Uterus (tissue), 2 donors: ENCODE results near the gene C1QL2.

ENCODE experiments used
- POLR2A ChIP-seq, 2 donors: fragments of 450-650 bp; IDR thresholded peaks; one replicate each; pipeline ENCODE4 v1.6.1; 2016; ENCODE audit warnings: antibody characterized with exemption in 2 of 2, mild to moderate bottlenecking in 1 of 2, moderate library complexity in 1 of 2
- TF ChIP-seq, protein P1 (sequence below), 4 experiments: fragments of 200-600 bp in 2 of 4; fragments of 450-650 bp in 2 of 4; sonication (generic) in 2 of 4; IDR thresholded peaks; one replicate each; pipeline ENCODE4 v1.5.1; 2016 to 2019; ENCODE audit warnings: antibody characterized with exemption in 4 of 4, mild to moderate bottlenecking in 2 of 4, moderate library complexity in 1 of 4

- TF ChIP-seq, protein P1, sequence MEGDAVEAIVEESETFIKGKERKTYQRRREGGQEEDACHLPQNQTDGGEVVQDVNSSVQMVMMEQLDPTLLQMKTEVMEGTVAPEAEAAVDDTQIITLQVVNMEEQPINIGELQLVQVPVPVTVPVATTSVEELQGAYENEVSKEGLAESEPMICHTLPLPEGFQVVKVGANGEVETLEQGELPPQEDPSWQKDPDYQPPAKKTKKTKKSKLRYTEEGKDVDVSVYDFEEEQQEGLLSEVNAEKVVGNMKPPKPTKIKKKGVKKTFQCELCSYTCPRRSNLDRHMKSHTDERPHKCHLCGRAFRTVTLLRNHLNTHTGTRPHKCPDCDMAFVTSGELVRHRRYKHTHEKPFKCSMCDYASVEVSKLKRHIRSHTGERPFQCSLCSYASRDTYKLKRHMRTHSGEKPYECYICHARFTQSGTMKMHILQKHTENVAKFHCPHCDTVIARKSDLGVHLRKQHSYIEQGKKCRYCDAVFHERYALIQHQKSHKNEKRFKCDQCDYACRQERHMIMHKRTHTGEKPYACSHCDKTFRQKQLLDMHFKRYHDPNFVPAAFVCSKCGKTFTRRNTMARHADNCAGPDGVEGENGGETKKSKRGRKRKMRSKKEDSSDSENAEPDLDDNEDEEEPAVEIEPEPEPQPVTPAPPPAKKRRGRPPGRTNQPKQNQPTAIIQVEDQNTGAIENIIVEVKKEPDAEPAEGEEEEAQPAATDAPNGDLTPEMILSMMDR (IDR thresholded peaks at IDR 0.05) = no peak
- TF ChIP-seq POLR2A (IDR thresholded peaks at IDR 0.05) = no peak
Measured at GRCh38 chr2:119205001-119205706, 46.6 kb upstream of the C1QL2 start.
